ENCODE data around the gene STARD8.
"Not testable (repeated sequence)": the region's sequence is repeated elsewhere in the genome, so short reads cannot be mapped to it uniquely, and the experiment has no call there.

STARD8 gene

GRCh38 chrX:68656473-68656872, 9.0 kb downstream of the STARD8 start:
- not testable (repeated sequence) for DNase-seq (ENCODE audit: low read depth, low spot score)

GRCh38 chrX:68658530-68658929, 11.1 kb downstream of the STARD8 start:
- DNase-seq (ENCODE audit: low read depth, low spot score) = no peak

DNA sequence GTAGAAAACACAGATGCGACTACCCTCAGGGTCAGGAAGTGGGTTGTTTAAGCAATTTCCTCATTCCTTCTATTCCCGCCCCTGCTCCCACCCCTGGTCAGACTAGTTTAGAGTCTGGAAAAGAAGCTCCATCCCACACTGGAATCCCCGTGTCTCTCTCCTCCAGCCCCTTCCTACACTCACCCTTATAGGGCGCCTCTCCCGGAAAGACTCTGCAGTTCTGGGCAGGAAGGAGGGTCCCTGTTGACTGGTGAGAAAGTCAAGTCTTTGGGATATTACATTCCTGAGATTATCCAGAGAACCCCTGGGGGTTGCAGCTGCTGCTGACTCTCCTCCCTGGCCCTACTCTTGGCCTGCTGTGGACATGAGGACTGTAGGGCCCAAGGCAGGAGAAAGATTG, 11.9 kb downstream of the STARD8 start:
- no peak for DNase-seq (ENCODE audit: low read depth, low spot score)

DNA sequence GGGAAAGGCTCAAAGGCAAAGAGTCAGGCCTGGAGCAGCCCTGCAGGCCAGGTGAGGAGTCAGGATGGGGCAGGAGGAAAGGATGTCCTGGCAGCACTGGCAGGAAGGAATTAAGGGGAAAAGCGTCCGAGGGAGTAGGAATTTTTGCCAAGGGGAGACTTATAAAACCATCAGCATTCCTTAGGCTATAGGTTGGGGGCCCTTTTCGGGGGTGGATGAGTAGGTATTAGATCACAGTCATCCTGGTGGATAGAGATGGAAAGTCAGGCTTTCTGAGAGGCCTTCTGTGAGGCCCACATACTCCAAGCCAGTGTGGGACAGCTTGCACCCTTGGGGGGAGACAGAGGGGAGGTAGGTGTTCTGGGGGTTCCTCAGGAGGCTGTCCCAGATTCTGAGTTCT, 12.3 kb downstream of the STARD8 start:
- no peak for DNase-seq (ENCODE audit: low read depth, low spot score)

GRCh38 chrX:68660746-68661145, 13.3 kb downstream of the STARD8 start:
- DNase-seq (ENCODE audit: low read depth, low spot score) = no peak

- no peak for DNase-seq (ENCODE audit: low read depth, low spot score)
These were observed 18.0 kb downstream of the STARD8 start for GRCh38 chrX:68665502-68665901.

DNA sequence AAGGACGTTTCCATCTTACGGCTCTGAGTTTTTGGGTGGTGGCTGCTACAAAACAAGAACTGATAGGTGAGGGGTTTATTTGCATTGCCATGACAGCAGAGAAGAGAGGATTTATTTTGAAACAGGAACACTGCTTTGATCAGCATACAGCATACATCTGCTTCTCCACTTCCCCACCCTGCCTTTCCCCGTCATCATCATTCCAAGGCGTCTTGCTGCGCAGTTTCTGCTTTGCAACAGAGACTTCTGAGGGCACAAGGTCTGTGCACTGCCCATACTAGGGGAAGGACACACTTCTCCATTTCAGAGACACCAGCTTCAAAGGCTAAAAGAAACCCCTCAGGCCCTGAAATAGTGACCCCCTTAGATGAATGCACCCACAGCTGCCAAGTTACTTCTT, 19.1 kb downstream of the STARD8 start:
- DNase-seq (ENCODE audit: low read depth, low spot score) = no peak

DNA sequence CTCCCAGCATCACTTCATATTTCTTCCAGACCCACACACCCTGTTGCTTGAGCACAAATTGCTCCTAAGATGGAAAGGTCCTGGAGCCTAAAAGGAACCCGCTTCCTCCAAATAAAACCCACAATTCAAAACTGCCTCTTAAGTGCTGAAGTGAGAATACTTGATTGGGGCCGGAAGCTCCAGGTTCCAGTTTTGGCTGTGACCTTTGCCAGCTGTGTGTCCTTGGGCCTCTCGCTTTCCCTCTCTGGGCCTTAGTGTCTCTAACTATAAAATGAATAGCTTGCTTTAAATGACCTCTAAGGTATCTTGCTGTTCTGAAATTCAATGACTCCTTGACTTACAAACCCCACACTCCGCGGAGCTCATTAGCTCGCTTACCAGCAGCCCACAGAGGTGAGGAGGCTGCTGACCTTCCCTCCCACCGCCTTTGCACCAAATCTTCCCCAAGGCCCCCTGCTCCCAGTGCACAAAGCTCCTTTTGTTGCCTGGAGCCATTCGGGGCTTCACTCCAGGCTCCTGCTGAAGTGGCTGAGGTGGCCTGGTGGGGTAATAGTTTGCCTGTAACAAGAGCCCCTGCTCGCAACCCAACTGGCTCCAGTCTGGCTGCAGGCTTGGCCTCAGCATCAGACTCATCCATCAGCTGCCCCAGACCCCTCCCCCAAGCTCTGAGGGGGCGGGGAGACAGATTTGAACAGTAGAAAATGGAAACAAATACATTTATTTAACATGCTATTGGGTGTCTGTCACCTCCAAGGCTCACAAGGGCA, 21.8 kb downstream of the STARD8 start:
- no peak for DNase-seq (ENCODE audit: low read depth, low spot score)

DNA sequence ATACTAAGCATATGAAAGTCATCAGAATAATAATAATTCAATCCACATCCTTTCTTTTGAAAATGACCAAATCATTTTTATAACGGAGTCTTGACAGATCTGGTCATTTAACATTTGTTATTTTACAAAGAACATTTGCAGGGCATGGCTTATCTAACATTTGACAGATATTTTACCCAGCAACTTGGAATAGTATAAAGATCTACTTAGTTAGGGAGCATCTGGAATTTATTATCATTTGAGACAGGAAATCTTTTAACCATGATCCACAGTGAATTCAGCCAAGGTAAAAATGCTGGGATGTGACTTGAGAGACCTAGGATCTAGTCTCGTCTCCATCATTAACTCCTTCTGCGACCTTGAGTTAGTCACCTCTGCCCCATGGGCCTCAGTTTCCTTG, 22.4 kb downstream of the STARD8 start:
- DNase-seq (ENCODE audit: low read depth, low spot score) = no peak

DNA sequence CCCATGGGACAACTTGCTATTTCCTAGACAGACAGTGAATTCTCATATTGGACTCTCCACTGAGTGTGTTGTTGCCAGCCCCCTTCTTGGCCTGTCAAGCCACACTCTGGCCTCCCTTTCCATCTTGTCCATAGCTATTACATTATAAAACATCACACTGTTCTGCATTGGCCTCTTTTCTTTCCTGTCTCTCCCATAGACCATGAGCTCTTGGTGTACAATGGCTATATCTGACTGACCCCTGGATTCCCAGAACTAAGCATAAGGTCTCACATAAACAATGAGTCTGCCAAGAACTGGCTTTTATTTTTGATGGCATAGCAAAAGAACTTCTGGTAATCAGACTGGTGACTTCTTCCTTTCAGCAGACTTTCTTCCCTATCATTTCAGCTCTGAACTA, 23.8 kb downstream of the STARD8 start:
- no peak for DNase-seq (ENCODE audit: low read depth, low spot score)

DNA sequence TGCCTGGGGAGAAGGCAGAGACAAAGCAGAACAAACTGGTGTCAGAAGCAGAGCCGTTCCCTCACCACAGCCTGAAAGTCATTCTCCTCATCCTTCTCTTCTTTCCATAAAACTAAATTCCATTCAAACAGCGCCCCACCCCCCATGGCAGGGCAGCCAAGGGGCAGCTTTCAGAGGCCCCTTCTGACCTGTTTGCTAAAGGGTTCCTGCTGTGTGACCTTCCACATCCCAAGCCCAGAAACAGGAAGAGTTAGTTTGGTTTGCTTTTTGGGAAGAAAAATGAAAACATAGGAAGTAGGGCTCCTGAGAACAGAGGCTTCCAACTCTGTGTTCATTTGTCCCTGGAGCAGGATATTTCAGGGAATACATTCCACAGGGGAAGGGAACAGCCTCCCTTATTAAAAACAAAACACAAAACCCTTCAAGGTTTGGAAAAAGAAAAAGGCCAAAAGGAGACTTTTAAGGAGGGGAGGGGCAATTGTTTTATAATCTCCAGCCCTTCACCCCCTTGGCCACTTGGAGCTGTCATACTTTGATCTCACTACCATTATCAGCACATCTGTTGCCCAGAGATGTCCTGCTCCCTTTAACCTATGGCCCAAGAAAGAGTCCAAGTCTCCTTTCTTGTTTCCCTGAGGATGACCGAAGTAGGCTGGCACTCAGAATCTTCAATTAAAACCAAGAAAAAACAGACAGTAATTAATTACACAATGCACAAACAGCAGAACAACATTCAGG, 25.3 kb downstream of the STARD8 start:
- no peak for DNase-seq (ENCODE audit: low read depth, low spot score)

DNA sequence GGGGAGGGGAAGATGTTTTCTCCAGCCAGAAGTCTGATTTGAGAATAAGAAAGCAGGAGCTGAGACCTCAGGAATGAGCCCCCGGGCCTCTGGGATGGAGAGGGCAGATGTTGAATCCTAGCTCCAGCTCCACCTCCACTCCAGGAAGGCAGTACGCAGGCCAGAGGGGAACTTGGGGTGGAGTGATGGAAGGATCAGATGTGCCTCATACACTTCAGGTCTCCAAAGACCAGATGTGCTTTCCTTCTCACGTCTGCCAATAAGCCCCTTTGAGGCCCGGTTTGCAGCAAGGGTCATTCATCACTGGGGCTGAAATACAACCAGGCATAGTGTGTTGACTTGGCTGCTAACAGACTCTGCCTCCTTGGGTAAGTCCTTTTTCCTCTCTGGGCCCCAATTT, 28.1 kb downstream of the STARD8 start:
- no peak for DNase-seq (ENCODE audit: low read depth, low spot score)

- DNase-seq (ENCODE audit: low read depth, low spot score) = no peak
These were observed 28.9 kb downstream of the STARD8 start for GRCh38 chrX:68676335-68676734.

DNA sequence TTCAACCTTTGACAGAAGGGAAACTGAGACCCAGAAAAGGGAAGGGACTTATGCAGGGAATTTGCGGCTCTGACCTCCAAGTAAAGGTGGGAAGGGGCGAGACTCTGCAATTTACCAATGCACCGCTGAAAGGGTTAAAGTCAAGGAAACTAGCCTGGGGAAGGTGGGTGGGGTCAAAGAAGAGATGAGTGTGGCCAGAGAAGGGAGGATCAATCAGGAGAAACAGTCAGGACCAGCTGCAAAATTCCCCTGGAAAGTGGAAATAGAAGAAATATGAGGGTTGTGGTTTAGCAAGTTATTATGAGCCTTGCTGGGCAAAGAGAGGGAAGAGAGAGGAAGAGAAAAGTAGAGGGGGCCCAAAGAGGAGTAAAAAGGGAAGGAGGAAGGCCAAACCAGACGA, 30.5 kb downstream of the STARD8 start:
- no peak for DNase-seq (ENCODE audit: low read depth, low spot score)

- DNase-seq (ENCODE audit: low read depth, low spot score) = peak; percentile 43
These were observed 34.0 kb downstream of the STARD8 start for GRCh38 chrX:68681443-68681941.

GRCh38 chrX:68682790-68683189, 35.3 kb downstream of the STARD8 start:
- no peak for DNase-seq (ENCODE audit: low read depth, low spot score)

DNA sequence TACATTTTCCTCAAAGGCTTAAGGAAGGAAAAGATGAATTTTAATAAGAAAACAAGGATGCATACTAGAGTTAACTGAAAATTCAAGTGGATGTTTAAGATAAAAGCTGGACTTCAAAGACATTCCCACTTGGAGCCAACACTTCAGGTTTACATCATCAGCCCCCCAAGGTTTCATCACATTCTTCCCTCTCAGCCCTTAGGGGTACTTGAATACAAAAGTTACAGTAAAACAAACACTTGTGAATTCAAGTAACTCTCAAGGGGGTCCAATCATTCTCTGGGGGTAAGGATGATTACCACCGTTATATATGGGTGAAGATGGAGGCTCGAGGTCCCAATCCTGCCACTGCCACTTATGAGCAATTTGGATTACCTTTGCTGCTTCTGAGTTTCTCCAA, 36.1 kb downstream of the STARD8 start:
- no peak for DNase-seq (ENCODE audit: low read depth, low spot score)

GRCh38 chrX:68684291-68684918, 36.9 kb downstream of the STARD8 start:
- no peak for DNase-seq (ENCODE audit: low read depth, low spot score)

DNA sequence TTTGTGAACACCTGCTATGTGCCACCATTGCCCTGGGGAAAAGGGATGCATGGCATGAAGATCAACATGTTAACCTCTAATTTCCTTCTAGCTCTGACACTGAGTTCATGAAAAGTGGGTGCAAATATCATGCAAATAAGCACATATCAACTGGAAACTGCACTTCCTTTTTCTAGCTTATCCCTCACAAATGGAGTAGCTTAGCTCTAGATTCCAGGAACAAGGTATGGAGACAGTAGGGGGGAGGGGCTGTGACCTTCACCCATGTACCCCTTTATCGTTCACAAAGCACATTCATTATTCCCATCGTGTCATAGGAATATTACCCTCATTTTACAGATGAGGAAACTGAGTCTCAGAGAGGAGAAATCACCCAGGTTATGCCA, 37.4 kb downstream of the STARD8 start:
- DNase-seq (ENCODE audit: low read depth, low spot score) = no peak

GRCh38 chrX:68685685-68686084, 38.2 kb downstream of the STARD8 start:
- DNase-seq (ENCODE audit: low read depth, low spot score) = no peak

DNA sequence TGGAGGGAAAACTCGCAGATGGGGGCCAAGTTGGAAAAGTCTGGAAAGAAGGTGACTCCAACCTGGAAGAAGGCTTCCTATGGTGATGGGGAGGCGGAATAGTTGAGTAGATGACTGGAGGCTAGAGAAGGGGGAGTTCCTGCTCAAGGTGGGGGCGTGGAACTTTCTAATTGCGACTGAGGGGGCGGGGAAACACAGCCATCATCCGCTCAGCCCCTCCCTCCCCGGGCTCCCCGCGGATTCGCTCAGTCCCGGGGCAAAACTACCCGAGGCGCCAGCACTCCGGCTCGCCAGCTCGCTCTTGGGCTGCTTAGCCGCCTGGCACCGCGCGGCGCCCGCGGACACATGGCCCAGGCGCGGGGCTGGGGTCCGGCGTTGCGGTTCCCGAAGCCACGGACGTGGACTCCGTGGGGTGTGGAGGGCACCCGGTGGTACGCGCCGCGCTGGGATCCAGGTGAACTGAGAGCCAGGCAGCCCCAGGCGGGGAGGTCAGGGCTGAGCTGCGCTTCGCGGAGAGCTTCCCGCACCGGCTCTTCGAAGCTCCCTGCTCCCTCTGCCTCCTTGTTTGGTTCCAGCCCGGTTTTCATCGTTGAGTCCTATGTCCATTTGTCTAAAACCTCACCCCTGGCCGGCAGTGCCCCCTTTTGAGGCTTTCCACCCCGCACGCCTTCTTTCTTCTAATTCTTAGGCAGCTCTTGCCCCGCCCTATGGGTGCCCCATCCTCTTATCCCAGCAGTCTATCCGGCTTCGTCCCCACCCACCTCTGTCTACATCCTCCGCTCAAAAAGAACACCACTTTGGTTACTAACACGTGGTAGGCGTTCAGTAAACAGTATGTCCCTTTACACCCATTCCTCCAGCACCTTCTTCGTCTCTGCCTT, 38.9 kb downstream of the STARD8 start:
- no peak for DNase-seq (ENCODE audit: low read depth, low spot score)

DNA sequence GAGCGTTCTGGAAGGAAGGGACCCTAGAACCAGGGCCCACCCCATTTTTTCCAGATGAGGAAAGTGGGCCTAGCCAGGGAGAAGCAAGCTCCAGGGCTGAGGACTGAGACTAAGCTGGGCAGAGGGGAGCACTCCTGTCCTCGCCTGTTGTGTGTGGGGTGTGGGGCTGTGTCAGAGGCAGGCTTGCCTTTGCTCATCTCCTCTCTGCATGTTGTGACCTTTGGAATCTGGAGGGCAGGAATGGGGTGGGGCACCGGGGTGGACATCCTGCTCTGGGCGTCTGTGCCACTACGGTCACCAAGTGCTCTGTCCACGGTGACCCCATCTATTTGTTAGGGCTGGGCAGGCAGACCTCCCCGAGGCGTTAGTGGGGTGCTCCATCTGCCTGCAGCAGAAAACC, 41.5 kb downstream of the STARD8 start:
- DNase-seq (ENCODE audit: low read depth, low spot score) = not testable (repeated sequence)

Measured in brain pericyte (primary cell).